GM18526 (cell line): ENCODE results near the gene ZNF501.

Experiments
- POLR2A ChIP-seq: IDR thresholded peaks from 3 replicates; pipeline ENCODE4 v1.6.1; 2011; ENCODE audit not compliant: insufficient read length; ENCODE audit errors: extremely low read depth

The ZNF501 gene

DNA sequence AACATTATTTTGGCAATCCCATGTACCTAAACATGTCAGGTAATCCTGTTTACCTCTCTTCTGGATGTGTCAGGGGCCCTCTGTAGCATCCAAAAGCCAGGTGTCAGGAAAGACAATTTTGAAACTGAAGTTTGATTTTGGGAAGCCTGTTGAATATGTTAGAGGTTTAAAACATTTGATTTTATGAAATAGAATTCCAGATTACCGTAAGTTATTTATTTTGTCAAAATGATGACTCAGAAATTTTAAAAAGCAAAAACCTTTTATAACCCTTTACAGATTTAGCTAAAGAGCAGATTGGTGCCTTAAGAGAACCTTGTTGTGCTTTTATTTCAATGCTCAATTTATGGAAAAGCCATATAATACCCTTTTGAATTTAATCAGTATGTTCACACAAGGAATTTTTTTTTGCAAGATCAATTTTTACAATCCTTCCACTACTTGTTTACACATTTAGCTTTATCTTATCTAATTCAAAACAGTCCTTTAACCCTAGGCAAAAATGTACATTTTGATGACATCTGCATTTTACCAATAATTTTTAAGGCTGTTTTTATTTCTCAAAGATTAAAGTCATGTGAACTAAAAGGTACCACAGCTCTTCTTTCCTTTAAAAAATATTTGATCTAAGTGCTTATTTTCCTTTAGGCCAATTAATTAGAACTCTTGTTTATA, 42.1 kb downstream of the ZNF501 start:
- no peak for TF ChIP-seq POLR2A

DNA sequence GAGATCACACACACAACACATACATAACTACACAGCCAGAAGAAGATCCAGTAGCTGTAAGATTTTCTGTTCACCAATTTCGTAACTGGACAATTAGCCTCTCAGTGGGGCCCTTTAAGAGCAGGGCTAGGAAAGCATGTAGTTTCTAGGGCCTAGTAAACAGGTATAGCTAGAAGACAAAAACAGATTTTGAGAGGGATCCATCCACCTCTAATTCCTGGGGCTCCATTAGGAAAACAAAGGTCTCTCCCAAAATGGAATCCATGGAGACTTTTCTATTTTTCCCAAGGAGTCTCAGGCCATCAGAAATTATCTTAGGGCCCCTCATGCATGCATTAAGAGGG, 42.6 kb downstream of the ZNF501 start:
- no peak for TF ChIP-seq POLR2A

DNA sequence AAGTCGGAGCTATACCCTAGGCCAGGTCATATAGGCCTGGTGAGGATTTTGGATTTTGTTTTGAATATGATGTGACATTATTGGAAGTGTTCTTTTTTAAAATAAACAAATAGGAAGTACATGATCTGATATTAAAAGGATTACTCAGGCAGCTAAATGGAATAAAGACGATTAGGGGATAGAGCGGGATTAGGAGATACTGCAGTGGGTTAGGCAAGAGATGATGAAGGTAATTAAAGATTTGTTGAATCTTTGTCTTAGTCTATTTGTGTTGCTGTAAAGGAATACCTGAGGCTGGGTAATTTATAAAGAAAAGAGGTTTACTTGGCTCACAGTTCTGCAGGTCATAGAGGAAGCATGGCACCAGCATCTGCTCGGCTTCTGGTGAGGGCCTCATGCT, 53.5 kb downstream of the ZNF501 start:
- TF ChIP-seq POLR2A = no peak
